Trophoblast cell (in vitro differentiated cells and primary cell): ENCODE data around the gene ISG20L2.

Experiments
- DNase-seq, 2 donors: peaks; one replicate each; pipeline ENCODE4 v3.0.0-alpha.2; 2016
- H2AFZ ChIP-seq: 2 replicates; pipeline ENCODE4 v1.6.1; 2013; ENCODE audit warnings: low read length, moderate library complexity, mild to moderate bottlenecking; ENCODE audit not compliant: insufficient read depth, poor library complexity
- H2AK5ac ChIP-seq: 2 replicates; pipeline ENCODE4 v1.6.1; 2013; ENCODE audit warnings: mild to moderate bottlenecking, low read length
- H2BK120ac ChIP-seq: 2 replicates; pipeline ENCODE4 v1.6.1; 2013; ENCODE audit warnings: low read length, mild to moderate bottlenecking, moderate library complexity; ENCODE audit not compliant: insufficient read depth, poor library complexity
- H2BK12ac ChIP-seq: 2 replicates; pipeline ENCODE4 v1.6.1; 2013; ENCODE audit warnings: mild to moderate bottlenecking, low read length, moderate library complexity
- H2BK5ac ChIP-seq: 2 replicates; pipeline ENCODE4 v1.6.1; 2013; ENCODE audit warnings: low read length, low read depth, moderate library complexity, mild to moderate bottlenecking; ENCODE audit not compliant: poor library complexity
- H3K14ac ChIP-seq: 2 replicates; pipeline ENCODE4 v1.6.1; 2013; ENCODE audit warnings: mild to moderate bottlenecking, low read length
- H3K18ac ChIP-seq: 2 replicates; pipeline ENCODE4 v1.6.1; 2013; ENCODE audit warnings: mild to moderate bottlenecking, low read length
- H3K23ac ChIP-seq: 2 replicates; pipeline ENCODE4 v1.6.1; 2013; ENCODE audit warnings: low read length
- H3K27ac ChIP-seq: 2 replicates; pipeline ENCODE4 v1.5.1; 2013; ENCODE audit warnings: low read depth, mild to moderate bottlenecking, inconsistent platforms, low read length, moderate library complexity
- H3K27me3 ChIP-seq: 2 replicates; pipeline ENCODE4 v1.6.1; 2013; ENCODE audit warnings: inconsistent platforms, mild to moderate bottlenecking, low read length, moderate library complexity; ENCODE audit not compliant: insufficient read depth
- H3K36me3 ChIP-seq, 2 experiments: 1 replicate in 1 of 2; 2 replicates in 1 of 2; pipeline ENCODE4 v1.6.1; 2013; ENCODE audit warnings: low read length in 2 of 2, mild to moderate bottlenecking in 2 of 2, moderate library complexity in 1 of 2; ENCODE audit not compliant: insufficient read depth in 2 of 2, control insufficient read depth in 1 of 2
- H3K4ac ChIP-seq: 2 replicates; pipeline ENCODE4 v1.6.1; 2013; ENCODE audit warnings: low read depth, mild to moderate bottlenecking, low read length, moderate library complexity
- H3K4me1 ChIP-seq, 2 experiments: 1 replicate in 1 of 2; 2 replicates in 1 of 2; pipeline ENCODE4 v1.6.1; 2013; ENCODE audit warnings: low read length in 2 of 2, mild to moderate bottlenecking in 2 of 2, moderate library complexity in 1 of 2; ENCODE audit not compliant: insufficient read depth in 2 of 2, control insufficient read depth in 1 of 2
- H3K4me2 ChIP-seq: 2 replicates; pipeline ENCODE4 v1.6.1; 2013; ENCODE audit warnings: inconsistent platforms, mild to moderate bottlenecking, low read length, moderate library complexity
- H3K4me3 ChIP-seq: 2 replicates; pipeline ENCODE4 v1.5.1; 2013; ENCODE audit warnings: mild to moderate bottlenecking, low read depth, low read length, inconsistent platforms
- H3K79me1 ChIP-seq: one replicate; pipeline ENCODE4 v1.6.1; 2013; ENCODE audit warnings: low read length
- H3K79me2 ChIP-seq: 2 replicates; pipeline ENCODE4 v1.6.1; 2013; ENCODE audit warnings: low read length, mild to moderate bottlenecking; ENCODE audit not compliant: control insufficient read depth, insufficient read depth, poor library complexity
- H3K9ac ChIP-seq: 2 replicates; pipeline ENCODE4 v1.6.1; 2013; ENCODE audit warnings: mild to moderate bottlenecking, low read length
- H3K9me3 ChIP-seq: 2 replicates; pipeline ENCODE4 v1.6.1; 2013; ENCODE audit warnings: low read depth, mild to moderate bottlenecking, control low read depth, inconsistent platforms, low read length; ENCODE audit not compliant: insufficient read depth
- H4K12ac ChIP-seq: 2 replicates; pipeline ENCODE4 v1.6.1; 2013; ENCODE audit warnings: low read depth, mild to moderate bottlenecking, low read length, moderate library complexity
- H4K8ac ChIP-seq: 2 replicates; pipeline ENCODE4 v1.6.1; 2013; ENCODE audit warnings: low read depth, mild to moderate bottlenecking, low read length, moderate library complexity
- H4K91ac ChIP-seq: one replicate; pipeline ENCODE4 v1.6.1; 2013; ENCODE audit warnings: low read depth, mild to moderate bottlenecking, low read length, moderate library complexity
- WGBS: extraction: QIAGEN DNeasy Blood & Tissue Kit; methylation state at CpG from one replicate; pipeline ENCODE4 v1.1.7; 2013; ENCODE audit warnings: missing lambda C conversion rate; ENCODE audit not compliant: insufficient read length, insufficient coverage; ENCODE audit errors: extremely low coverage; 5-methylcytosine and 5-hydroxymethylcytosine counted together

The ISG20L2 gene

DNA sequence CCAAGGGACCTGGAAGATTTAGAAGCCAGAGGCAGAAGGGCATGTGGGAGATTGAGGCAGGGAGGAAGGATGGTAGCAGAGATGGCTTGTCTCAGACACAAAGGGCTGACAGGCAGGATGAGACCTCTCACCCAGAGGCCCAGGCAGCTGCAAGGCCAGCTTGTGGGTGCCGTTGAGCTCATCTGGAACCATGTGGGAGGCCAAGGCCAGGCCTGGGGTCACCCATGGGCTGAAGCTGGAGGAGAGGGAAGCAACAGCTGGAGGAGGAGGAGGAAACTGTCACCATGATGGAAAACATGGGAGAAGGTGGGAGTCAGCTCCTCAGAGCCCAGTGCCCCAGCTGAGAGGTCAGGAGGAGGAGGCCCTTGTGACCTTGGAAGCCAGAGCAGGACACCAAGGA is 29.6 kb downstream of the ISG20L2 start:
- Histone ChIP-seq H3K18ac (no peak overlapping the region), H3K36me3 (peaks cover 22 to 26% of the 10 kb centered on the region in 2 experiments), H3K4me3 (no peak overlapping the region), H2BK120ac (no peak overlapping the region), H2BK5ac (no peak overlapping the region), H4K12ac (no peak overlapping the region), H3K27ac (no peak overlapping the region), H3K14ac (no peak overlapping the region), H3K4me1 (peaks cover 14 to 25% of the 10 kb centered on the region in 2 experiments), H3K23ac (no peak overlapping the region), H2AFZ (no peak overlapping the region), H4K8ac (no peak overlapping the region), H3K79me2 (no peaks in the 10 kb centered on the region), H2BK12ac (no peak overlapping the region), H4K91ac (no peak overlapping the region), H2AK5ac (no peak overlapping the region), H3K9ac (no peak overlapping the region), H3K79me1 (peaks cover 5% of the 10 kb centered on the region), H3K9me3 (peaks cover 3% of the 10 kb centered on the region), H3K27me3 (no peaks in the 10 kb centered on the region), H3K4me2 (no peak overlapping the region), H3K4ac (no peak overlapping the region)
- WGBS = no CpG with 5 or more reads among the region's 1 CpG
- DNase-seq = no peak

DNA sequence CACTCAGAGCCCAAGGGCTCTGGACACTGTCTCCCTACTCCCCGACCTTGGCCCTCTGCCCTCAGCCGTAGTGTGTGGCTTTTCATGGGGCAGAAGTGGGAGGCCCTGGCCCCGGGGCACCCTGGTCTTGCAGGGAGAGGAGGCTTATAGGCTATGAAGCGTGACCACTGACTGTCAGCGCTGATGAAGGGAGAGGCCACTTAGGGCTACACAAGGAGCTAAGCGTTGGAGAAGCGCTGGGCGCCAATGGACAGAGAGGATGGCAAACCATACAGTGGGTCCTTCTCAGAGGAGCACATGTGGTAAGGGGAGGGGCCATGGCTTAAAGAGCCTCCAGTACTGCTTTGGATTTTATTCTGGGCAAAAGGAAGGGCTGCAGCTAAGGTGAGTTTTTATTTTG is 31.1 kb downstream of the ISG20L2 start:
- no peak for DNase-seq
- WGBS = no CpG with 5 or more reads among the region's 8 CpGs
- H3K9ac ChIP-seq = no peak overlapping the region

DNA sequence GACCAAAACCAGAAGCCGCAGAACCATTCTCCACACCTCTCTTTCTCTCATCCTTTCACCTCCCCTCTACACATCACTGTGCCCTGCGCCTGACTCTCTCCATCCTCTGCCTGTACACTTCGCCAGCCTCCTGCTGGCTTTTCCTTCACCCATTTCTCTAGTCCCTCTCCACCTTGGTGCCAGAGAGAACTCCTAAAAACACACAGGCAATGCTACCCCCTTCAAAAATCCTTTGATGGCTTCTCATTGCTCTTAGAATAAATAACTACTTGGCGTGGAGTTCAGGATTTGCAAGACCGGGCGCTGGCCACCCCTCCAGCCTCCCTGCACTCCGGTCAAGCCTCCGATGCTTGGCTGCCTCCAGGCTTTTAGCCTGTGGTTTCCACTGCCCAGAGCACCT is 31.8 kb downstream of the ISG20L2 start:
- no peak overlapping the region for H3K4ac ChIP-seq
- H3K4me1 ChIP-seq = peaks cover 21 to 38% of the 10 kb centered on the region in 2 experiments
- H3K14ac ChIP-seq = no peak overlapping the region
- no peak overlapping the region for H4K12ac ChIP-seq
- no peak overlapping the region for H3K18ac ChIP-seq
- H3K9me3 ChIP-seq = peaks cover 3% of the 10 kb centered on the region
- no peaks in the 10 kb centered on the region for H3K27me3 ChIP-seq
- no peak overlapping the region for H2BK12ac ChIP-seq
- no peak overlapping the region for H3K23ac ChIP-seq
- H2AK5ac ChIP-seq = no peak overlapping the region
- no peak overlapping the region for H3K27ac ChIP-seq
- no peak overlapping the region for H4K91ac ChIP-seq
- no peak overlapping the region for H2BK120ac ChIP-seq
- no peak overlapping the region for H3K9ac ChIP-seq
- H3K4me2 ChIP-seq = no peak overlapping the region
- peaks cover 22 to 26% of the 10 kb centered on the region in 2 experiments for H3K36me3 ChIP-seq
- WGBS = no CpG with 5 or more reads among the region's 8 CpGs
- no peak for DNase-seq
- no peak overlapping the region for H2AFZ ChIP-seq
- H3K79me1 ChIP-seq = peaks cover 23% of the 10 kb centered on the region
- H4K8ac ChIP-seq = no peak overlapping the region
- H3K79me2 ChIP-seq = peaks cover 3% of the 10 kb centered on the region
- no peak overlapping the region for H2BK5ac ChIP-seq
- no peak overlapping the region for H3K4me3 ChIP-seq

More for the DNA sequence above, 31.1 kb downstream of the ISG20L2 start:
- Histone ChIP-seq H3K23ac (no peak overlapping the region), H2BK120ac (no peak overlapping the region), H3K14ac (no peak overlapping the region), H2AK5ac (no peak overlapping the region), H3K27me3 (no peaks in the 10 kb centered on the region), H4K8ac (no peak overlapping the region), H4K12ac (no peak overlapping the region), H3K79me2 (peaks cover 3% of the 10 kb centered on the region), H3K27ac (no peak overlapping the region), H2BK5ac (no peak overlapping the region), H3K36me3 (peaks cover 22 to 26% of the 10 kb centered on the region in 2 experiments), H3K4me1 (peaks cover 14 to 32% of the 10 kb centered on the region in 2 experiments), H2BK12ac (no peak overlapping the region), H3K4me3 (no peak overlapping the region), H3K9me3 (peaks cover 3% of the 10 kb centered on the region), H2AFZ (no peak overlapping the region), H4K91ac (no peak overlapping the region), H3K4ac (no peak overlapping the region), H3K79me1 (peaks cover 16% of the 10 kb centered on the region), H3K4me2 (no peak overlapping the region), H3K18ac (no peak overlapping the region)

DNA sequence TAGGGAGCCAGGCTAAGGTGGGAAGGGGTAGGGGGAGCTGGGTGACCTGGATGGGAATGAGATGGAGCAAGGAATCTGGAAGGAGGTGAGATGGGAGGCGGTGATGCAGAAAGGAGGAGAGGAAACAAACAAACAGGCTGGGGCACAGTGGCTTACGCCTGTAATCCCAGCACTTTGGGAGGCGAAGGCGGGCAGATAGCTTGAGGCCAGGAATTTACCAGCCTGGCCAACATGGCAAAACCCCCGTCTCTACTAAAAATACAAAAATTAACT is 33.9 kb downstream of the ISG20L2 start:
- Histone ChIP-seq H2AK5ac (peak overlapping the region; percentile 23), H3K36me3 (peaks cover 8 to 11% of the 10 kb centered on the region in 2 experiments), H4K12ac (no peak overlapping the region), H3K14ac (peak overlapping the region; percentile 50), H3K4me2 (peak overlapping the region; percentile 20), H3K27me3 (no peaks in the 10 kb centered on the region), H3K4ac (peak overlapping the region; percentile 35), H2BK120ac (peak overlapping the region; percentile 29), H3K23ac (no peak overlapping the region), H3K4me3 (no peak overlapping the region), H2AFZ (no peak overlapping the region), H4K91ac (peak overlapping the region; percentile 84), H3K18ac (peak overlapping the region; percentile 63), H3K9me3 (no peaks in the 10 kb centered on the region), H4K8ac (peak overlapping the region; percentile 66), H2BK5ac (peak overlapping the region; percentile 80), H3K79me1 (peaks cover 32% of the 10 kb centered on the region), H3K9ac (no peak overlapping the region), H3K4me1 (peaks cover 41 to 54% of the 10 kb centered on the region in 2 experiments), H3K27ac (peak overlapping the region; percentile 75), H3K79me2 (peaks cover 3% of the 10 kb centered on the region), H2BK12ac (peak overlapping the region; percentile 90)
- no peak for DNase-seq
- WGBS = no CpG with 5 or more reads among the region's 5 CpGs
